Hindlimb muscle (tissue), 1 donor: ENCODE results near the gene CPZ. TPM values are rescaled to one million over a fixed set of nuclear protein-coding genes. Genes with fewer than 3 reads are reported as not detected.
"Not testable (repeated sequence)": the region's sequence is repeated elsewhere in the genome, so short reads cannot be mapped to it uniquely, and the experiment has no call there.

Experiments
- DNase-seq: peaks from one replicate; pipeline ENCODE4 v3.0.0-alpha.2; 2013
- polyA plus RNA-seq: library from polyadenylated mRNA; unstranded; fragments of 120-200 nt; gene quantifications from one replicate; pipeline ENCODE4 v1.2.1, GENCODE V29; 2013; ENCODE audit not compliant: insufficient read length

The CPZ gene
- polyA plus RNA-seq, 1 donor = 6.0 TPM

DNA sequence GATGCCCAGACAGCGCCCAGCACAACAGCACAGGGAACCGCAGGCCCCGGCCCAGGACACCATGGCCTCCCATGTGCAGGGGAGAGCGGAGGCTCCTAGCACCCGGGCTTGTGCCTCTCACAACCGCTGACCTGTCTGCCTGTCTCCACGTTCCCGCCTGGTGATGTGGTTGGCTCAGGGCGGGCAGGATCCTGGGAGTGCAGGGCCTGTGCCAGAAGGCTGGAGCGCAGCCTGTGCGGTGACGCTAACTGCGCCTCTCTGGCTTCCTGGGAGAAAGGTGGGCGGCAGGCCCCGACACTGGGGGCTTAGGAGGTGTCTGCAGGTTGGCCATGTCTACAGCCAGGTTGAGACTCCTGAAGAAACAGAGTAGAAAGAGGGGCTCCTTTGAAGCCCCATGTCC lies 48.7 kb downstream of the CPZ start:
- DNase-seq = no peak

- DNase-seq = no peak
Measured at GRCh38 chr4:8641931-8642650, 49.5 kb downstream of the CPZ start.

- no peak for DNase-seq
Measured at GRCh38 chr4:8642651-8643321, 50.2 kb downstream of the CPZ start.

DNA sequence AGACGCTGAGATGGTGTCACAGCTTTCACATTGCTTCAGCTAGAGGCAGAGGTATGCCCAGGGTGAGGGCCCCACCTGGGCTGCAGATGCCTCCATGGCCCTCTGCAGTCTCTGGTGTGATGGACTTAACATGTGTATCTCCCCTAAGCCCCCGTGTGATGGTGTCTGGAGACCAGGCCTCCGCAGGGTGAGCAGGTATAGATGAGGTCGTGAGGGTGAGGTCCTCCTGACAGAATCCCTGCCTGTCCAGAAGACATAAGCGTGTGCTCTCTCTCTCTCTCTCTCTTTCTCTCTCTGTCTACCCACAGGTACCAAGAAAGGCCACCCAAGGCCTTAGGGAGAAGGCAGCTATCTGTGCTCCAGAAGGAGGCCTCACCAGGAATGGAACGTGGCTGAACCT lies 50.9 kb downstream of the CPZ start:
- DNase-seq = no peak

DNA sequence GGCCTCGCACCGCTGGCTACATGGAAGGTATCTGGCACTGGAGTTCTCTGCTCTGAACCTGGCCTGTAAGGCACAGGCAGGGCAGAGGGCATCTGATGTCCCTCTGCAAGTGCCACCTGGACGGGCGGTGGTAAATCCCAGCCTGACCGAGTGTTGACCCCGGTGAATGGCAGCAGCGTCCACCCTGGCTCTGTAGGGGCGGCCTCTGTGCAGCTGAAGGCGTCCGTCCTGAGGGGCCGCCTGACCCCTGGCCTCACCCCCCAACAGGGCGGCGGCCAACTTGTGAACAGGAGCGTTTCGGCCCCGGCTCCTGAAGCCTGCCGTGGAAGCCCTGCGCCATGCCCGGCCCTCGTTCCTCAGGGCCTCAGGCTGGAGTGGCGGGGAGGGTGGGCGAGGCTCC lies 51.4 kb downstream of the CPZ start:
- DNase-seq = no peak

DNA sequence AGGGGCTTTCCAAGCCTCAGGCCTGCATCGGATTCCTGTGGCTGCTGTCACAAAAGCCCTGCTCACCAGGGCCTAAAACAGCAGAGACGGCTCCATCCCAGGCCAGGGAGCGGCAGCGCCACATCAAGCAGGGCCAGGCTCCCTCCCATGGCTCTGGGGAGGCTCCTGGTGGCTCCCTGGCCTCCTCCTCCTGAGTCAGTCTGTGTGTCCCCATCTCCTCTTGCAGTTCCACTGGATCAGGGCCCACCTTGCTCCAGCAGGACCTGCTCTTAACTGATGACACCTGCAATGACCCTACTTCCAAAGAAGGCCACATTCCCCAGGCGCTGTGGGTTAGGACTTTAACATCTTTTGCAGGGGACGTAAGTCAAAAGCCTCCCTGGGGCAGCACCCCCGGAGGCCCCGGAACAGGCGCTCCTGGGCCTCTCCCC lies 51.9 kb downstream of the CPZ start:
- DNase-seq = no peak

- no peak for DNase-seq
Measured at GRCh38 chr4:8644966-8645752, 52.6 kb downstream of the CPZ start.

DNA sequence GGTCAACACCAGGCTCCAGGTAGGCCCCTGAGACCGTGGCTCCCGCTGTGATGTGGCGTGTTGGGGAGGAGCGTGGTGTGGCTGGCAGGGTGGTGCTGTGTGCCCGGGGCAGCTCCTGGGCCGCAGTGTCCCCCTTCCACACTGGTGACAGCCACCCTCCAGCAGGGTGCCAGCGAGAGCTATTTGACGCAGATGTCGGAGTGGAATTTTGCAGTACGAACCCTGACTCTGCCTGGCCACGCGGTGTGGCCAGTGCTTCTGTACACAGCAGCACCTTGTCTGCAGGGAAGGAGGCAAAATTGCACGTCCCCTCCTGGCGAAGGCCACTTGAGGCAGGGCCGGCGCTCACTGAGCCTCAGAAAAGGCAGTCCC lies 53.2 kb downstream of the CPZ start:
- DNase-seq = no peak

- DNase-seq = no peak
Measured at GRCh38 chr4:8646296-8647093, 53.9 kb downstream of the CPZ start.

DNA sequence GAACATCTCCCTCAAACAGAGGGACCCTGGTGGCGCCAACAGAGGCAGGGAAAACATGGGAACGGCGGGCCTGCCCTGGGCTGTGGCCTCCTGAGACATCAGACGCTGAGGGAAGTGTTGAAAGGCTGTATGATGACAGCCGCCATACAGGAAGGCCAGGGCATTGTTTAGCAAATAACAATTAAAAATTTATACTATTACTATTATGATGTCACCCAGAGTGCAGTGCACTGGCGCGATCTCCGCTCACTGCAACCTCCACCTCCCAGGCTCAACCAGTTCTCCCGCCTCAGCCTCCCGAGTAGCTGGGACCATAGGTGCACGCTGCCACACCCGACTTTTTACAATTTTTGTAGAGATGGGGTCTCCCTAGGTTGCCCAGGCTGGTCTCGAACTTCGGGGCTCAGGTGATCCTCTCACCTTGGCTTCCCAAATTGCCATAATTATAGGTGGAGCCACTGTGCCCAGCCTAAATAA lies 54.6 kb downstream of the CPZ start:
- no peak for DNase-seq

GRCh38 chr4:8647626-8648025 lies 55.1 kb downstream of the CPZ start:
- DNase-seq = no peak

GRCh38 chr4:8648296-8648695 lies 55.7 kb downstream of the CPZ start:
- no peak for DNase-seq

- DNase-seq = no peak
Measured at GRCh38 chr4:8648816-8649630, 56.5 kb downstream of the CPZ start.

- no peak for DNase-seq
Measured at GRCh38 chr4:8649631-8650361, 57.2 kb downstream of the CPZ start.

GRCh38 chr4:8651661-8652180 lies 59.2 kb downstream of the CPZ start:
- DNase-seq = no peak

DNA sequence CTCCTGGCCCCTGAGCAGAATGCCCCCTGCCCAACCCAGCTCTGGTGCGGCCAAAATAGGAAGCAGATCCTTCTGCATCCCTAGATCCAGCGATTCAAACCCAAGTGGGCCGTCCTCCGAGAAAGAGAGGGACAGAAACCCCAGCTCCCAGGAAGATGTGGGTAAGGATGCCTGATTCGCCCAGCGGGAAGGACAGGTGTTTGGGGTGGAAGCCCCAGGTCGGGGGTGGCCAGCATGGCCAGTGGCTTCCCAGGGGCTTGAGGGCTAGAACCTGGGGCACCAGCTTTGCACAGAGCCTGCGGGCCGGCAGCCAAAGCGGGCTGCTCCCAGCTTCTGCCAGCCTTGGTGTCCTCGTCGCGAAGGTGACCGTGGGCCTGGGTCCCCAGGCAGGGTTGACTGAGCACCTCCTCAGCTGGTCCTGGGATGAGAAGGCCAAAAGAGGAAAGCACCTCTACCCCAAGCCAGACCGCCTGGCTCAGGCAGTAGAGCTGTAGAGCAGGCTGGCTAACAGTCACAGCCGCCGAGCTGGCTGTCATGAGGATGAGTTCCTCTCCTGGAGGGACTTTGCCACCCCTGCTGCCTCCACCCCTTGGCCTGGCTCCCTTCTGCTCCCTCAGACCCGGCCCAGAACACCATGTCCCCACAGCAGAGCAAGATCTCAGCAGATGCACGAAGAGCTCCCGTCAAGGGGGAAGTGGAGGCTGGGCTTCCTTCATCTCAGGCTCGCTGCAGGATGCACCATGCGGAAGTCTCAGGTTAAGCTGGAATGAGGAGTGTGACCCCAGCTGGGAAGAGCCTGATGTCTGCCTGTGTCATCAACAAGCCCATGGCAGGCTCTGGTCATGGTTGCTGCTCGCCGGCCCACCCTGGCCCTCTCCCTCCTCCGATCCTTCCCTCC lies 59.9 kb downstream of the CPZ start:
- DNase-seq = no peak

DNA sequence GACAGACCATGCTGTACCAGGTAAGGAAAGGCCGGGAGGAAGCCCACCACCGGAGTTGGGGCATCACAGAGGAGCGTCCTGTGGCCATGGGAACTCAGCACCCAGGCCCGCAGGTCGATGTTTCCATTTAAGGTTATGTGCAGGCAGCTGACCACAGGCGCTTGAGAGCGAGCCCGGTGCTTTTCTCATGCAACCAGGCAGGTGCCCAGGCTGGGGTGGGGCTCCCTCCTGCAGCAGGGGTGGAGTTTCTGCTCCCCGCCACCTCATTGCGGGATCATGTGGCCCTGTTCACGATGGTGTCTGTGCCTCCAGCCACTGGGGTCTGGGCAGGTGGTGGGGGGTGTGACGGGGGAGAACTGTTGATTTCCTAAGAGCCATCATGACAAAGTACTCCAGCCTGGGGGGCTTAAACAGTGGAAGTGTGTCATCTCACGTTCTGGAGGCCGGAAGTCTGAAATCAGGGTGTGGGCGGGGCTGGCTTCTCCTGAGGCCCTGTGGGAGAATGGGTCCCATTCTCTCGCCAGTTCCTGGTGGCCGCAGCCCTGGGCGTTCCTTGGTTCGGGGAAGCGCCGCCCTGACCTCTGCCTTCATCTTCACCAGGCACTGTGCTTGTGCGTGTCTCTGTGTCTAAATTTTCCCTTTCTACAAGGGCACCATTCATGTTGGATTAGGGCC lies 60.9 kb downstream of the CPZ start:
- DNase-seq = no peak

GRCh38 chr4:8654139-8654538 lies 61.6 kb downstream of the CPZ start:
- DNase-seq = not testable (repeated sequence)
